ENCODE results near the gene NBDY.
"Not testable (repeated sequence)": the region's sequence is repeated elsewhere in the genome, so short reads cannot be mapped to it uniquely, and the experiment has no call there.

NBDY gene

GRCh38 chrX:56802921-56803849 lies 74.1 kb downstream of the NBDY start:
- DNase-seq: no peak

GRCh38 chrX:56803850-56804681 lies 75.0 kb downstream of the NBDY start:
- no peak for DNase-seq

- DNase-seq: no peak
These were observed 75.8 kb downstream of the NBDY start for GRCh38 chrX:56804867-56805266.

DNA sequence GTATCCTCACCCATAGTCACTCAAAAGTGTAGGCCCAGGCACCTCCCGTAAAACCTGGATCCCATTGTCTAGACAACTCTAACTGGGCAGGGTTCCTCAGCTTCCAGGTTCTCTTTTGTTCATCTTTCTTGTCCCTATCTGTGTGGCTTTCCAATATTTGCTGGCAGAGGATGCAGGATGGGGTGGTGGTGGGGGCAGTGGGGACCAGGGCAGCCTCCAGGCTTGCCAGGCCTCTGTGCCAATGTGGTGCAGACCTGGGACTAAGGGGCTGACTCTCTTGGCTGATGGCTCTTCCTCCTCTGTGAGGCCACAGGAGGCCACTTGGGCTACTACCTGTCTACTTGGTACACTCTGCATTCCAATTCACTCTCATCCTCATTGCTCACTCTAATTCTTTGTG lies 76.4 kb downstream of the NBDY start:
- DNase-seq: no peak

DNA sequence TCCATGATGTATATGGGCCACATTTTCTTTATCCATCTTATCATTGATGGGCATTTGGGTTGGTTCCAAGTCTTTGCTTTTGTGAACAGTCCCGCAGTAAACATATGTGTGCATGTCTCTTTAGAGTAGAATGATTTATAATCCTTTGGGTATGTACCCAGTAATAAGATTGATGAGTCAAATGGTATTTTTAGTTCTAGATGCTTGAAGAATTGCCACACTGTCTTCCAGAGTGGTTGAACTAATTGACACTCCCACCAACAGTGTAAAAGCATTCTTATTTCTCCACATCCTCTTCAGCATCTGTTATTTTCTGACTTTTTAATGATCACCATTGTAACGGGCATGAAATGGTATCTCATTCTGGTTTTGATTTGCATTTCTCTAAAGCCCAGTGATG lies 77.1 kb downstream of the NBDY start:
- DNase-seq: not testable (repeated sequence)

GRCh38 chrX:56811599-56811998 lies 82.6 kb downstream of the NBDY start:
- no peak for DNase-seq

DNA sequence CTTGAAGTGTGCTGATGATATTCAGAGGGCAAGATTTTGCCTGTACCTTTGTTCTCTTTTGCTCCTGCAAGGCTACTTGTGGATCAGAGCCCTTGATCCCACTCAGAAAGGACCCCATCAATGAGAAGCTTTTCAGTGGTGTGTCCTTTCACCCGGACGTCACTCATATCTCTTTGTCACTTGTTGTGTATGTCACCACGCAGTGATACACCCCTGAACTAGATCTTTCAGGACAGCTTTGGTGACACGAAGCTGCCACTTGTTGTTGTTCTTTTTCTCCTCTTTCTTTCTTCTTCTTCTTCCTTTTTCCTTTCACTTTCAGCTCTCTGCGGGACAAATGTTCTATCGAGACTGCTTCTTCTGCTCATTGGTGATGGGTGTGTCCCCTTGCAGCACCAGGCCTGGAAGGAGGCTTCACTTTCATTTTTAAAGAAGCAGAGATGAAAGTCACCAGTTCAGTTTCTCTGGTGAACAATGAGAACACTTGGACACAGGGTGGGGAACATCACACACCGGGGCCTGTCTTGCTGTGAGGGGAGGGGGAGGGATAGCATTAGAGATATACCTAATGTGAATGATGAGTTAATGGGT lies 83.6 kb downstream of the NBDY start:
- DNase-seq: no peak

DNA sequence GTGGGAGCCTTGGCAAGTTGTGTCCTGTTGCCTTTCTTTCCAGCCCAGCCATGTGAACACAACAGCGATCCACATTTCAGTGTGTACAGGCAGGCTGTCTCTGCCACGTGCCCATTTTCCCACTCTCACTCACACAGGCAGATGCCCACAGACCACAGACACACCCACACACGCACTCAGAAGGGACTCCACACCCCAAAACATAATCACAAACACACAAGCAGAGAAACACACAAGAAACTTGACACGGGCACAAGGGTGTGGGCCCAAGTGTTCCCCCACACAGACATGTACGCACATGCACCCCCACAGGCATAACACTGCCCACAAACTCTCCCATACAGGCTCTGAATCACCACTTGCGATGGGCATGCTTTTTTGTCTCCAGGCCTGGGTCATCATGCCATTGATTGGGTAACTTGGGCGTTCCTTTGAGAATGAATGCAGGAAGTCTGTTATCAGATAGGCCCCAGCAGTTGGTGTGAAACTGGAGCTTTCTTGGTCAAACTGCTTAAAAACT lies 84.3 kb downstream of the NBDY start:
- no peak for DNase-seq

DNA sequence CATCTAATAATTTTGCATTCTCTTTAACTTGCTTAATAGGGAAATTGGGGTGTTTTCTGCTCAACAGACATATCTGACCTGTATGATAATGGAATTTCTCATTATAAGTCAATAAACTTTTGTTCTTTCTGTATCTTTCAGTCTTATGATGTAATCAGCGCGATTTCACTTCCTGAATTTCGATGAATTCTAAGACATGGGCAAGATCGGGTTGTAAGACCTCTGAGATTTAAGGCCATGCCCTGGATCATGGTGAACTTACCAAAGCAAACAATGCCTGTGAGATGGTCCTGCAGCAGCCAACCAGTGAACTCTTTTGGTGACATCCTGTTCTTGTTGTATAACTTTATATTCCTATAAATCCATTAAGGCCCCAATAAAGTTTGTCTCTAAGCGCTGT lies 88.1 kb downstream of the NBDY start:
- no peak for DNase-seq

DNA sequence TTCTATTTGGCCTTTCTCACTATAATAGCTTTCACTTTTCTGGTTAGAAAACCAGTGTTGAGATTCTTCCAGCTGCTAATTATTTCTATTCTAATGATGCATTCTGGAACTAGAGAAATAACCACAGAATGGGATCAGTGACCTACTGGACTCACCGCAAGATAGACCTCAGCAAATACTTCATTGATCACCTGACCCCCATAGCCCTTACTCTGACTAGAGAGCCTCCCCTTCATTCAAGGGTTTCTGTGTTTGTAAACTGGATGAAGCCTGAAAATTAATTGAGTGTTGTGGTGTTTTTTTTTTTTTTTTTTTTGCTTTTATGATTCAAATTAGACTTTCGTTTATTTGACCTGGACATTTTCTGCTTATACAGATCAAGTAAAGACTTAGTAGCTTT lies 97.0 kb downstream of the NBDY start:
- no peak for DNase-seq

DNA sequence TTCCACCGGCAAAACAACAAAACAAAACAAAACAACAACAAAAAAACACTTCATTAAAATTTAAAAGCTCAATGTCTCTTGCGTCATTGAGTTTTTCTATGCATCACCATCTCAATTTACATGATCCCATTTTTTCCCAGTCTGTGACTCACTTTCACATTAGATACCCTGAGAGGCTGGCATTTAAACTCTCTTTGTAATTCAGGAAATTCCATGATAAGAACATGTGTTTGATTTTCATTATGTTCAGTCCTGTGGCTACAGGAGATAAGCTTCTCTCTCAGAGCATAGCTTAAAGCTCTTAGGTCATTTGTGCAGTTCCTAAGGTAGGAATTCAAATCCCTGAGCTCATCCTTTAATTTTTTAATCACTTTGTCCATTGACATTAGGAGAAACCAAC lies 104.6 kb downstream of the NBDY start:
- DNase-seq: no peak

DNA sequence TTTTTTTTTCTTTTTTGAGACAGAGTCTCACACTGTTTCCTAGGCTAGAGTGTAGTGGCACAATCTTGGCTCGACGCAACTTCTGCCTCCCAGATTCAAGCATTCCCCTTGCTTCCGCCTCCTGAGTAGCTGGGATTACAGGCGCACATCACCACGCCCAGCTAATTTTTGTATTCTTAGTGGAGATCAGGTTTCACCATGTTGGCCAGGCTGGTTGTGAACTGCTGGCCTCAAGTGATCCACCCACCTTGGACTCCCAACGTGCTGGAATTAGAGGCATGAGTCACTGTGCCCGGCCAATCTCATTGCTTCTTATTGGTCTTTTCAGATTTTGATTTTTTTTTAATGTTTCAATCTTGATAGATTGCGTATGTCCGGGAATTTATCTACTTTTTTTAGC lies 124.4 kb downstream of the NBDY start:
- no peak for DNase-seq

GRCh38 chrX:56857042-56857441 lies 128.0 kb downstream of the NBDY start:
- DNase-seq: no peak

DNA sequence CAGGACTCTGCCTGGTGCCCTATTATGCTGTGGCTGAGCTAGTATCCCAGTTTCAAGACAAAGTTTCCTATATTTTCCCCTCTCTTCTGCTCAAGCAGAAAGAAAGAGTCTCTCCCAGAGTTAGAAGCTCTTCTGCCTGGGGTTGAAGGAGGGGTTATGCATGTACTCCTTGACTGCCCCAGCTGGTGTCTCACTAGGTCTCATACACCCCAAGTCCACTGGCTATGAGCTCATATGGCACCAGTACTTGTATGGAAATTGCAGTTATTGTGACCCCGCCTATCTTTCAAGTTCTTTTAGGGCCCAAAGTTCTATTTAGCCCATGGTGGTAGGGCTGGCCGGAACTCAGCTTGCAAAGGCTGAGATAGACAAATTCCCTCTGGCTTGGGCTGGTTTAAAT lies 131.8 kb downstream of the NBDY start:
- DNase-seq: no peak

All from NCI-H524 treated with DMSO at 0.1 percent for 48 hours (cell line).